Lung (tissue), 12 donors: ENCODE measurements around the gene FGF1. TPM values are rescaled to one million over a fixed set of nuclear protein-coding genes. Genes with fewer than 3 reads are reported as not detected.

Experiments
- ATAC-seq: fragments of 200-7000 bp; cut with Tn5 transposase; one replicate; pipeline ENCODE4 v1.9.1; 2020; ENCODE audit warnings: moderate number of reproducible peaks; ENCODE audit not compliant: insufficient read depth, low FRiP score
- DNase-seq, 3 donors: peaks; one replicate each; pipeline ENCODE4 v3.0.0-alpha.2; 2013 to 2017
- H3K27ac ChIP-seq, 2 donors: one replicate each; pipeline ENCODE4 v1.5.1; 2013; ENCODE audit warnings: mild to moderate bottlenecking in 2 of 2, moderate library complexity in 2 of 2, control low read depth in 1 of 2, inconsistent platforms in 1 of 2, low read depth in 1 of 2, low read length in 1 of 2
- H3K27me3 ChIP-seq, 3 donors: one replicate each; pipeline ENCODE4 v1.5.1; 2013; ENCODE audit warnings: low read length in 2 of 3; ENCODE audit not compliant: control insufficient read depth in 3 of 3, insufficient read depth in 3 of 3
- H3K36me3 ChIP-seq, 4 donors: one replicate each; pipeline ENCODE4 v1.5.1; 2013; ENCODE audit warnings: low read length in 4 of 4, mild to moderate bottlenecking in 1 of 4, moderate library complexity in 1 of 4; ENCODE audit not compliant: control insufficient read depth in 4 of 4, insufficient read depth in 4 of 4
- H3K4me1 ChIP-seq, 5 donors: one replicate each; pipeline ENCODE4 v1.5.1; 2013; ENCODE audit warnings: low read length in 5 of 5, mild to moderate bottlenecking in 2 of 5, moderate library complexity in 1 of 5; ENCODE audit not compliant: control insufficient read depth in 5 of 5, insufficient read depth in 5 of 5
- H3K4me3 ChIP-seq: one replicate; pipeline ENCODE4 v1.5.1; 2013; ENCODE audit warnings: mild to moderate bottlenecking, control low read depth, moderate library complexity
- H3K9ac ChIP-seq, 2 donors: one replicate each; pipeline ENCODE4 v1.5.1; 2013; ENCODE audit warnings: low read length in 2 of 2, control low read depth in 1 of 2; ENCODE audit not compliant: insufficient read depth in 1 of 2
- H3K9me3 ChIP-seq, 4 donors: one replicate each; pipeline ENCODE4 v1.5.1; 2013; ENCODE audit warnings: low read length in 3 of 4, mild to moderate bottlenecking in 1 of 4, moderate library complexity in 1 of 4; ENCODE audit not compliant: control insufficient read depth in 4 of 4, insufficient read depth in 3 of 4
- WGBS, 2 donors: extraction: QIAGEN DNeasy Blood & Tissue Kit; methylation state at CpG; one replicate each; pipeline ENCODE4 v1.1.7; 2013; 5-methylcytosine and 5-hydroxymethylcytosine counted together
- polyA plus RNA-seq, 2 donors: library from polyadenylated mRNA; stranded (reverse); fragments of 200-250 nt; gene quantifications; one replicate each; pipeline ENCODE4 v1.2.1, GENCODE V29; 2013
- total RNA-seq, 2 donors: library from RNA; depleted of rRNA in 1 of 2; stranded (reverse); fragments of >200 nt in 1 of 2; gene quantifications; one replicate each; pipeline ENCODE4 v1.2.1, GENCODE V29; 2014 to 2021
- TF ChIP-seq, protein P1 (sequence below): IDR thresholded peaks from 2 replicates; pipeline ENCODE4 v1.5.1; 2012; ENCODE audit warnings: mild to moderate bottlenecking; ENCODE audit errors: control extremely low read depth, extremely low read depth
- donor health status: control.
- donor health status: control.
- donor health status: Bipolar disorder and iron deficiency.
- donor health status: healthy.
- donor health status: DM: yes; HTN: yes; CAD: no.

Gene FGF1
- total and polyA plus RNA-seq, 4 donors = 0.47 to 1.4 (median 1.0) TPM

DNA sequence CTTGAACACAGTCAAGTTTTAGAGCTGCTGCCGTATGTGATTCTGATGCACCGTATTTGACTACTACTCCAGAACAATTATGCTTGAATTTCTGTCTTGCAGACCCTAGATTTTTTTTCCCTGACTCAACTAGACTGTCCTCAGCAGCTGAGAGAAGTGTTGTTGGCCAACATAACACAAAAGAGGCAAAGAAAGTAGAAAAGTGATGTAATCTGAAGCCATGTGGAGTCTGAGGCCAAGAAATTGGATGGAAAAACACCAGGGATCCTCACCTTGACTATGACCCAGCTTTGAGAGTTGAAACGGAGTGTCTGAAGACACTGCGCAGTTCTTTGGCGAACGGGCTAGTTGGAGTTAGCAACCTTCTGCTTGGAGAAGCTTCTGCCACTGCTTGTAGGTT, 36.3 kb upstream of the FGF1 start:
- H3K9ac ChIP-seq = no peak overlapping the region
- 93 to 95% methylated on average over 6 of the region's 6 CpGs for WGBS, 2 donors
- no peak overlapping the region for H3K27ac ChIP-seq
- H3K27me3 ChIP-seq = no peaks in the 10 kb centered on the region
- no peak overlapping the region for H3K4me3 ChIP-seq
- no peak for DNase-seq
- no peak for ATAC-seq
- no peaks in the 10 kb centered on the region for H3K36me3 ChIP-seq
- H3K4me1 ChIP-seq = peaks cover 0 to 3% (median 0%) of the 10 kb centered on the region in 5 donors
- TF ChIP-seq, protein P1, sequence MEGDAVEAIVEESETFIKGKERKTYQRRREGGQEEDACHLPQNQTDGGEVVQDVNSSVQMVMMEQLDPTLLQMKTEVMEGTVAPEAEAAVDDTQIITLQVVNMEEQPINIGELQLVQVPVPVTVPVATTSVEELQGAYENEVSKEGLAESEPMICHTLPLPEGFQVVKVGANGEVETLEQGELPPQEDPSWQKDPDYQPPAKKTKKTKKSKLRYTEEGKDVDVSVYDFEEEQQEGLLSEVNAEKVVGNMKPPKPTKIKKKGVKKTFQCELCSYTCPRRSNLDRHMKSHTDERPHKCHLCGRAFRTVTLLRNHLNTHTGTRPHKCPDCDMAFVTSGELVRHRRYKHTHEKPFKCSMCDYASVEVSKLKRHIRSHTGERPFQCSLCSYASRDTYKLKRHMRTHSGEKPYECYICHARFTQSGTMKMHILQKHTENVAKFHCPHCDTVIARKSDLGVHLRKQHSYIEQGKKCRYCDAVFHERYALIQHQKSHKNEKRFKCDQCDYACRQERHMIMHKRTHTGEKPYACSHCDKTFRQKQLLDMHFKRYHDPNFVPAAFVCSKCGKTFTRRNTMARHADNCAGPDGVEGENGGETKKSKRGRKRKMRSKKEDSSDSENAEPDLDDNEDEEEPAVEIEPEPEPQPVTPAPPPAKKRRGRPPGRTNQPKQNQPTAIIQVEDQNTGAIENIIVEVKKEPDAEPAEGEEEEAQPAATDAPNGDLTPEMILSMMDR = no peak
- H3K9me3 ChIP-seq = no peaks in the 10 kb centered on the region

DNA sequence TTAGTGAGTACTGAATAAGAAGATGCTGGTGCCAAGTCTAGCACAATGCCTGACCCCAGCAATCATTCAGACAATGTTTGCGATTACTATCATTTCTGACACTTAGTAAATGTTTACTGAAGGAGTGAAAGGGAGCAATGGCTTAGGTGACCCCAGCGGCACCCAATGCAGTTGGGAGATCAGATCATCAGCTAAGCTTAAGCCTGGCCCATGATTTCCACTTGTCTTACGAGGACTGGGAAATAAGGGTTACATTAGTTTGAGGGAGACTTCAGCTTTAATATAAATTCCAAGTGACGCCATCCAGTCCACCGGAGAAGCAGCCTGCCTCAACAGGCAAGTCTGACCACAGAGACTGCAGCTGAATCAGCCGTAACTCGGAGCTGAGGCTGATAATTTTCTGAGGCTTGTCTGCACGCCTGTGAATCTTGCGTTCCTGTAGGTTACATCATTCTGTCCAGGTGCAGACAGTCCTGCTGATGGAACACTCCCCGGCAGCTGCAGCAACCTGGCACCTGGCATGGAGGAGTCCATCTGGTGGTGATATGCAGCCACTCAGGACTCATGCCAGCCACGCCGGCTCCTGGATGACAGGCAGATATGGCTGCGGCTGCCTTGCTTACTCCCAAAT, 34.9 kb upstream of the FGF1 start:
- ATAC-seq (no peak), DNase-seq (no peak)
- Histone ChIP-seq H3K9me3 (no peaks in the 10 kb centered on the region), H3K27me3 (no peaks in the 10 kb centered on the region), H3K4me3 (no peak overlapping the region), H3K27ac (no peak overlapping the region), H3K4me1 (peaks cover 0 to 5% (median 3%) of the 10 kb centered on the region in 5 donors), H3K36me3 (no peaks in the 10 kb centered on the region), H3K9ac (no peak overlapping the region)
- TF ChIP-seq, protein P1 = no peak
- 65 to 78% methylated on average over 13 of the region's 13 CpGs for WGBS, 2 donors

DNA sequence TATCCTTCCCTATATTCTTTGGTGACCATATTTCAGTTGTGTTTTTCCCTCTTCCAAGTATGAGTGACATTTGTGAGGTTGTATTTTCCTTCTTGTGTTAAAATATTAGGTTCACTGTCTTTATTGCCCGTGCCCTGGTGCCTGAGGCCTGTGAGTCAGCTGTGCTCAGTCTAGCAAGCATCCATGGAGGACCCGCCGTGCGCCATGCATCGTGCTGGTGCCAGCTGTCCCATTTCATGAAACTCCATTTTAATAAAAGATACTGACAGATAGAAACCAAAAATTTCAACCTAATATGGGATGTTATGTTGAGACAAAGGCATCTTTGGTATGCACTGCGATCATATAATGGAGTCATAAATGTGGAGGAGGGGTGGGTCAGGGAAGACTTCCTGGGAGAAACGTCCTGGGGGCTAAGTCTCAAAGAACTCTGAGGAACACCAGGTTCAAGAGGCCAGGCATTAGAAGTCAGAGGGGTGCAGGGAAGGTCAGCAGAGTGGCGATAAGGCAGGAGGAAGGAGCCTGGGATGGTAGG, 34.0 kb upstream of the FGF1 start:
- no peak overlapping the region for H3K27ac ChIP-seq
- DNase-seq (no peak), ATAC-seq (no peak)
- H3K9me3 ChIP-seq = no peaks in the 10 kb centered on the region
- no peaks in the 10 kb centered on the region for H3K27me3 ChIP-seq
- H3K4me3 ChIP-seq = no peak overlapping the region
- H3K36me3 ChIP-seq = no peaks in the 10 kb centered on the region
- 87% methylated on average over 8 of the region's 8 CpGs for WGBS, 2 donors
- H3K9ac ChIP-seq = no peak overlapping the region
- TF ChIP-seq, protein P1 = no peak
- H3K4me1 ChIP-seq = peaks cover 0 to 5% (median 3%) of the 10 kb centered on the region in 5 donors
